Mucosa of rectum (tissue), 2 donors: ENCODE data around the gene DUSP19.

Source experiments
- H3K27ac ChIP-seq, 2 donors: one replicate each; pipeline ENCODE4 v1.7.0; 2013; ENCODE audit warnings: inconsistent platforms in 2 of 2, low read depth in 2 of 2, low read length in 2 of 2
- H3K27me3 ChIP-seq, 2 donors: one replicate each; pipeline ENCODE4 v1.7.0; 2013; ENCODE audit warnings: low read length in 2 of 2; ENCODE audit not compliant: control insufficient read depth in 2 of 2, insufficient read depth in 2 of 2
- H3K36me3 ChIP-seq, 2 donors: one replicate each; pipeline ENCODE4 v1.7.0; 2013; ENCODE audit warnings: low read length in 2 of 2; ENCODE audit not compliant: control insufficient read depth in 2 of 2, insufficient read depth in 2 of 2
- H3K4me1 ChIP-seq, 2 donors: one replicate each; pipeline ENCODE4 v1.7.0; 2013; ENCODE audit warnings: low read length in 2 of 2, mild to moderate bottlenecking in 1 of 2; ENCODE audit not compliant: control insufficient read depth in 2 of 2, insufficient read depth in 2 of 2
- H3K4me3 ChIP-seq, 2 donors: one replicate each; pipeline ENCODE4 v1.7.0; 2013; ENCODE audit warnings: low read length in 2 of 2
- H3K9ac ChIP-seq, 2 donors: one replicate each; pipeline ENCODE4 v1.7.0; 2013; ENCODE audit warnings: low read length in 2 of 2, low read depth in 1 of 2, mild to moderate bottlenecking in 1 of 2
- H3K9me3 ChIP-seq, 2 donors: one replicate each; pipeline ENCODE4 v1.7.0; 2013; ENCODE audit warnings: low read length in 2 of 2; ENCODE audit not compliant: control insufficient read depth in 2 of 2
- donor health status: healthy.
- donor health status: Normal muscosa, but diverticular disease.

The DUSP19 gene

DNA sequence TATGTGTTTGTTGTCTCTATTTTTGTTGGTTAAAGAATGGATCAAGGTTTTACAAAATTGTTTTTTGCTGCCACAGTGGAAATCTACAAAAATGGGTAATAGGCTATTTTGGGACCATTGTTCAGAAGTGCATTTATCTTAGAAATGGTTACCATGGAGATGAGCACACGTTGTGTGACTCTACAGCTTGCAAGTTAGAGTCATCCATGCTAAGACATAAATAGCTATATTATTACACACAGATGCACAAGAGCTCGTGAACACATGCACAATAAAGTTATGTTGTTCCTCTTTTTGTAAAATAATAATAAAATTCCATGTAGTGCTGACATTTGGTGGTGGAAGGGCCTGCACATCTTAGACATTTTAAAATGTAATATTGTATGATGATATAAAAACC lies 15.5 kb upstream of the DUSP19 start:
- H3K9ac ChIP-seq, result no peak overlapping the region
- no peaks in the 10 kb centered on the region for H3K36me3 ChIP-seq
- H3K27me3 ChIP-seq, result no peaks in the 10 kb centered on the region
- H3K4me1 ChIP-seq, result no peaks in the 10 kb centered on the region
- H3K4me3 ChIP-seq, result no peak overlapping the region
- no peaks in the 10 kb centered on the region for H3K9me3 ChIP-seq
- H3K27ac ChIP-seq, result no peak overlapping the region

DNA sequence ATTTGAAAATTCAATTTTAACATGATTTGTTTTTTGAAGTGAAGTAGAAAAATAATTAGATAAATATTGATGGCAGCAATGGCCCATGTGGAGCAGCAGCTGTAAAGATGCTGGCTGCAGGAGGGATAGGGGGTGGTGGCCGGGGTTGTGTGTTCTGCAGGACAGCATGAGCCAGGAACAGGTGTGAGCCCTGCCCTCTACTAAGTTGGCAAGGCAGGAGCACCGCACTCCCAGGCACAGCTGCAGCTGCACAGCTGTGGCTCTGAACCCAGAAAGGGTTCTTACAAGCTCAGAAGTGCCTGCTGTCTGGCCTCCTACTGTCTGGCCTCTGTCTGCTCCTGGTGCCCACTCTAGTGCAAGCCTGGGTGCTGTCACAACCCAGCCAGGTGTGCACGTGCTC lies 10.0 kb upstream of the DUSP19 start:
- Histone ChIP-seq H3K9me3 (no peaks in the 10 kb centered on the region), H3K27me3 (no peaks in the 10 kb centered on the region), H3K27ac (no peak overlapping the region), H3K36me3 (no peaks in the 10 kb centered on the region), H3K9ac (no peak overlapping the region), H3K4me1 (no peaks in the 10 kb centered on the region), H3K4me3 (no peak overlapping the region)

DNA sequence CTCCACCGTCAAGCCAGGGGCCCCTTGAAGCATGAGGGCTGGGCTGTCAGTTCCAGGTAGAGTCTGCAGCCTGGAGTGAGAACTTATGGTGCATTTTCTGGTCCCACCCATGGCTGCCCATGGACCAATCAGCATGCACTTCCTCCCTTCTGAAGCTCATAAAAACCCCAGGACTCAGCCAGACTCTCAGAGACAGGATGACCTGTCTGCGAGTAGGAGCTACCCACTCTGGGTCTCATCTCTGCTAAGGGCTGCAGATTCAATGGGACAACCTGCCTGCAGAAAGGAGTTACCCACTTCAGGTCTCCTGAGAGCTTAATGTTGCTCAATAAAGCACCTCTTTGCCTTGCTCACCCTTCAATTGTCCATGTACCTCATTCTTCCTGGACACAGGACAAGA lies 9.4 kb upstream of the DUSP19 start:
- H3K4me1 ChIP-seq, result no peaks in the 10 kb centered on the region
- H3K4me3 ChIP-seq, result no peak overlapping the region
- H3K36me3 ChIP-seq, result no peaks in the 10 kb centered on the region
- H3K27me3 ChIP-seq, result no peaks in the 10 kb centered on the region
- H3K9ac ChIP-seq, result no peak overlapping the region
- no peaks in the 10 kb centered on the region for H3K9me3 ChIP-seq
- H3K27ac ChIP-seq, result no peak overlapping the region

- Histone ChIP-seq H3K9ac (no peak overlapping the region), H3K27ac (no peak overlapping the region), H3K4me1 (no peaks in the 10 kb centered on the region), H3K4me3 (no peak overlapping the region), H3K36me3 (no peaks in the 10 kb centered on the region), H3K9me3 (no peaks in the 10 kb centered on the region), H3K27me3 (no peaks in the 10 kb centered on the region)
Measured at GRCh38 chr2:183070942-183071844, 7.4 kb upstream of the DUSP19 start.

DNA sequence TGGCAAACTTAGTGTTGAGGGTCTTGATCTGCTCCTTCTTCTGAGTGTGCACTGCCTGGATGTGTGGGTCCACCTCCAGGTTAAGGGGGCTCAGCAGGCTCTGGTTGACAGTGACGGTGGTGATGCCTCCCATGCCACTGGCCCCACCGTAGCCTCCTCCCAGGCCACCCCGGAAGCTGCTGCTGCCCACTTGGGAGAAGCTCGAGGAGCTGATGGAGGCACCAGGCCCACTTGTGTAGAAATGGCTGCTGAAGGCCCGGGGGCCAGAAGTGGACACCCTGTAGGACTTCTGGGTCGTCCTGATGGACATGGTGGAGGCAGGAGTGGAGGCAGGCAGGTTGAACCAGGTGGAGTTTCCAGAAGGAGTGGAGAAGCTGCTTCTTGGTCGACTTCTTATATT lies 6.4 kb upstream of the DUSP19 start:
- H3K4me3 ChIP-seq, result no peak overlapping the region
- no peak overlapping the region for H3K9ac ChIP-seq
- H3K9me3 ChIP-seq, result no peaks in the 10 kb centered on the region
- no peak overlapping the region for H3K27ac ChIP-seq
- no peaks in the 10 kb centered on the region for H3K4me1 ChIP-seq
- H3K36me3 ChIP-seq, result no peaks in the 10 kb centered on the region
- no peaks in the 10 kb centered on the region for H3K27me3 ChIP-seq

DNA sequence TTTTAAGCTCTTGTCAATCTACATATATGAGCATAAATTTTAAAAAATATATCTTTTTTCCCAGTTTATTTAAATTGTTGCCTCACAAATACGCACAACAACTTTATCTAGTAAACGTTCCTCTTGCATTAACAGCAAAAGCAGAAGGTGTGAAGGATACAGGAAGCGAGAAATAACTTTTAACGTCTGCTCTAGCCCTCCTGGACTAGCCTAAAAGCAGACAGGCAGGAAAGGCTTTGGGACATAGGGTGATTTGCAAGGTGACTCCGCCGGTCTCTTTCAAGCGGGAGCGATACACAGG lies 434 bp upstream of the DUSP19 start:
- Histone ChIP-seq H3K4me1 (no peaks in the 10 kb centered on the region), H3K27ac (peak overlapping the region; percentile 76 to 84), H3K36me3 (no peaks in the 10 kb centered on the region), H3K9ac (peak overlapping the region; percentile 66 to 75), H3K4me3 (peak overlapping the region; percentile 86 to 92), H3K27me3 (no peaks in the 10 kb centered on the region), H3K9me3 (no peaks in the 10 kb centered on the region)

DNA sequence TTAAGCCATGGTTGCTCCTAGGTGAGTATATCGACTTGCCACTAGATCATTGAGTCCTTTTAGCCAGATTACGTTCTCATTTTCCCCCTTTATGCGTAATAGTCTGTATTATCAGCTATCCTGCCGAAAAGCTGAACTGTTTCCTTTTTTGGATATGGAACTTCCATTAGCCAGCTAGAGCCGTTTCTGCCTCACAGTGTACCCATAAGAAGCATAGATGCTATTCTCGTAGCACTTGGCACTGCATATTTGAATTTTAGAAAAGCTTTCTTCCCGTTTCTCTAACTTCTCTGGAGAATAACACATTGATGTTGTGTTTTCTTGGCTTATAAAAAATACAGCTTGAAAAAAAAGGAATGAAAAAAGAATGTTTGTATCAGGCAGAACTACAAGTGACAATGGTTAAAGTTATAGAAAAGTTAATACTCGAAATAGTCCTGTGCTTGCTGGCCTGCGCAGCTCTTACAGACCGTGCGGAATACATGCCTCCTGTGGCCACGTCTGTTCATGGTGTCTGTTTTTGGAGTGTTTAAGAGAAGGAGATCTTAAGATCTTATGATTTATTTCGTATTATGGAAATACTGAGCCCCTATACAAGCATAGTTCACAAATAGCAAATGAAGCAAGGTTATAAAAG lies 710 bp downstream of the DUSP19 start:
- peak overlapping the region; percentile 76 to 84 for H3K27ac ChIP-seq
- H3K27me3 ChIP-seq, result no peaks in the 10 kb centered on the region
- no peaks in the 10 kb centered on the region for H3K4me1 ChIP-seq
- H3K36me3 ChIP-seq, result no peaks in the 10 kb centered on the region
- H3K9ac ChIP-seq, result peak overlapping the region; percentile 66 to 75
- H3K9me3 ChIP-seq, result no peaks in the 10 kb centered on the region
- H3K4me3 ChIP-seq, result peak overlapping the region; percentile 86 to 92

DNA sequence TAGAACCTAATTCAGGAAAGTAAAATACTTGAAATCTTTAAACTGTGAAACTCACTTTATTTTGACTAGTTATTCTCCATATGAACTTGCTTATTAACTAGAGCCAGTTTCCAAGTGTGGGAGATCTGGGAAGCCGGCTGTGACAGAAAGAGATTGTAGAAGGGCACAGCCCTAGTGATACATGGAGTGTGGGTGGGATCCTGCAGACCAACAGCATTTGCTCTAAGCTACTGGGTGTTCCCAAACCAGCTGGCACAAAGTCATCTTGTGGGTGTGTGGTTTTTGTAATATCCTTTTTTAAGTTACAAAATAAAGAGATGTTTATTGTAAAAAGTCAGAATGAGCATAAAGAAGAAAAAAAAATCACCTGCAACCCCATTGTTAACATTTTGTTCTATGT lies 3.4 kb downstream of the DUSP19 start:
- H3K27ac ChIP-seq, result no peak overlapping the region
- no peaks in the 10 kb centered on the region for H3K4me1 ChIP-seq

DNA sequence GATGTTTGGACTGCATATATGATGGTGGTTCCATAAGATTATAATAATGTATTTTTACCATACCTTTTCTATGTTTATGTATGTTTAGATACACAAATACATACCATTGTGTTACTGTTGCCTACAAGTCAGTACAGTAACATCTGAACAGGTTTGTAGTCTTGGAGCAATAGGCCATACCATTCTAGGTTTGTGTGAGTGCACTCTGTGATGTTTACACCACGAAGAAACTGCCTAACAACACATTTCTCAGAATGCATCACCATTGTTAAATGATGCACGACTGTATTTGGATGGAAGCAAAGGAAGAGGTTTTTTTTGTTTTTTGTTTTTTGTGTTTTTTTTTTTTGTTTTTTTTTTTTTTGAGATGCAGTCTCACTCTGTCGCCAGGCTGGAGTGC lies 9.5 kb downstream of the DUSP19 start:
- no peak overlapping the region for H3K27ac ChIP-seq
- no peak overlapping the region for H3K4me3 ChIP-seq
- no peak overlapping the region for H3K9ac ChIP-seq
- H3K9me3 ChIP-seq, result no peaks in the 10 kb centered on the region
- H3K4me1 ChIP-seq, result no peaks in the 10 kb centered on the region
- H3K27me3 ChIP-seq, result no peaks in the 10 kb centered on the region
- H3K36me3 ChIP-seq, result no peaks in the 10 kb centered on the region

More for the DNA sequence above, 3.4 kb downstream of the DUSP19 start:
- no peaks in the 10 kb centered on the region for H3K36me3 ChIP-seq
- no peaks in the 10 kb centered on the region for H3K9me3 ChIP-seq
- no peak overlapping the region for H3K9ac ChIP-seq
- no peak overlapping the region for H3K4me3 ChIP-seq
- H3K27me3 ChIP-seq, result no peaks in the 10 kb centered on the region

- H3K36me3 ChIP-seq, result no peaks in the 10 kb centered on the region
- H3K4me1 ChIP-seq, result no peaks in the 10 kb centered on the region
- no peak overlapping the region for H3K9ac ChIP-seq
- no peaks in the 10 kb centered on the region for H3K9me3 ChIP-seq
- no peak overlapping the region for H3K27ac ChIP-seq
- H3K4me3 ChIP-seq, result no peak overlapping the region
- H3K27me3 ChIP-seq, result no peaks in the 10 kb centered on the region
Measured at GRCh38 chr2:183089192-183089851, 10.8 kb downstream of the DUSP19 start.
